H9 (cell line): Measurements from ENCODE around the gene CD93. TPM values are rescaled to one million over a fixed set of nuclear protein-coding genes. Genes with fewer than 3 reads are reported as not detected.

Experiments
- DNase-seq: peaks from one replicate; pipeline ENCODE4 v3.0.0-alpha.2; 2017
- H2AFZ ChIP-seq: one replicate; pipeline ENCODE4 v1.6.1; 2013; ENCODE audit warnings: mild to moderate bottlenecking, low read length, control low read depth, moderate library complexity
- H2AK5ac ChIP-seq: 2 replicates; pipeline ENCODE4 v1.6.1; 2013; ENCODE audit warnings: low read length, control low read depth, mixed read lengths; ENCODE audit not compliant: insufficient read length
- H2BK120ac ChIP-seq: one replicate; pipeline ENCODE4 v1.6.1; 2013; ENCODE audit warnings: low read depth, mild to moderate bottlenecking, low read length, control low read depth, inconsistent platforms; ENCODE audit not compliant: poor library complexity, severe bottlenecking
- H2BK12ac ChIP-seq: 2 replicates; pipeline ENCODE4 v1.6.1; 2013; ENCODE audit warnings: low read length, control low read depth, mixed read lengths, low read depth; ENCODE audit not compliant: insufficient read length
- H2BK15ac ChIP-seq: 2 replicates; pipeline ENCODE4 v1.6.1; 2013; ENCODE audit warnings: low read depth, low read length, control low read depth
- H2BK20ac ChIP-seq: one replicate; pipeline ENCODE4 v1.6.1; 2013; ENCODE audit warnings: low read depth, mild to moderate bottlenecking, low read length, control low read depth, inconsistent platforms; ENCODE audit not compliant: poor library complexity, severe bottlenecking
- H2BK5ac ChIP-seq: 2 replicates; pipeline ENCODE4 v1.6.1; 2013; ENCODE audit warnings: low read length, control low read depth, mixed read lengths; ENCODE audit not compliant: insufficient read length
- H3K14ac ChIP-seq: 2 replicates; pipeline ENCODE4 v1.6.1; 2013; ENCODE audit warnings: low read length, control low read depth; ENCODE audit not compliant: insufficient read depth
- H3K18ac ChIP-seq: 2 replicates; pipeline ENCODE4 v1.6.1; 2013; ENCODE audit warnings: low read depth, mild to moderate bottlenecking, mixed read lengths, low read length, control low read depth; ENCODE audit not compliant: insufficient read length
- H3K23ac ChIP-seq: 2 replicates; pipeline ENCODE4 v1.6.1; 2013; ENCODE audit warnings: low read length, control low read depth, mixed read lengths, low read depth; ENCODE audit not compliant: insufficient read length
- H3K23me2 ChIP-seq: 2 replicates; pipeline ENCODE4 v1.6.1; 2013; ENCODE audit warnings: low read depth, mild to moderate bottlenecking, mixed read lengths, low read length, control low read depth; ENCODE audit not compliant: insufficient read length, poor library complexity, severe bottlenecking
- H3K27ac ChIP-seq: 2 replicates; pipeline ENCODE4 v1.5.1; 2013; ENCODE audit warnings: low read length, control low read depth, mixed read lengths, low read depth; ENCODE audit not compliant: insufficient read length
- H3K27me3 ChIP-seq: 2 replicates; pipeline ENCODE4 v1.6.1; 2013; ENCODE audit warnings: low read length, control low read depth, inconsistent platforms; ENCODE audit not compliant: insufficient read depth
- H3K4ac ChIP-seq: 2 replicates; pipeline ENCODE4 v1.6.1; 2013; ENCODE audit warnings: low read depth, mild to moderate bottlenecking, control low read depth, inconsistent platforms, low read length, moderate library complexity
- H3K4me1 ChIP-seq: 2 replicates; pipeline ENCODE4 v1.6.1; 2013; ENCODE audit warnings: low read length, control low read depth, inconsistent platforms; ENCODE audit not compliant: insufficient read depth
- H3K4me2 ChIP-seq: 2 replicates; pipeline ENCODE4 v1.6.1; 2013; ENCODE audit warnings: low read length, control low read depth, mixed read lengths; ENCODE audit not compliant: insufficient read length, insufficient read depth
- H3K56ac ChIP-seq: 2 replicates; pipeline ENCODE4 v1.6.1; 2013; ENCODE audit warnings: low read depth, mild to moderate bottlenecking, mixed read lengths, low read length, control low read depth; ENCODE audit not compliant: insufficient read length
- H3K79me1 ChIP-seq: 2 replicates; pipeline ENCODE4 v1.6.1; 2013; ENCODE audit warnings: low read depth, mild to moderate bottlenecking, moderate library complexity, low read length, control low read depth, inconsistent platforms; ENCODE audit not compliant: insufficient read depth, poor library complexity, severe bottlenecking
- H3K79me2 ChIP-seq: 2 replicates; pipeline ENCODE4 v1.6.1; 2013; ENCODE audit warnings: low read length, control low read depth, inconsistent platforms; ENCODE audit not compliant: insufficient read depth
- H3K9ac ChIP-seq: 2 replicates; pipeline ENCODE4 v1.6.1; 2013; ENCODE audit warnings: low read length, control low read depth, mixed read lengths; ENCODE audit not compliant: insufficient read length; ENCODE audit errors: extremely low read depth
- H3K9me3 ChIP-seq: one replicate; pipeline ENCODE4 v1.6.1; 2013; ENCODE audit warnings: low read depth, low read length, inconsistent platforms; ENCODE audit not compliant: control insufficient read depth
- H3T11ph ChIP-seq: one replicate; pipeline ENCODE4 v1.6.1; 2013; ENCODE audit warnings: mild to moderate bottlenecking, low read length, control low read depth, inconsistent platforms
- H4K20me1 ChIP-seq: one replicate; pipeline ENCODE4 v1.6.1; 2013; ENCODE audit not compliant: control insufficient read depth, insufficient read length, insufficient read depth
- H4K5ac ChIP-seq: 2 replicates; pipeline ENCODE4 v1.6.1; 2013; ENCODE audit warnings: low read depth, mild to moderate bottlenecking, mixed read lengths, low read length, control low read depth; ENCODE audit not compliant: insufficient read length
- H4K8ac ChIP-seq: replicated peaks from 2 replicates; pipeline ENCODE4 v1.6.1; 2013; ENCODE audit warnings: low read length, control low read depth, mixed read lengths, low read depth; ENCODE audit not compliant: insufficient read length
- H4K91ac ChIP-seq: 2 replicates; pipeline ENCODE4 v1.6.1; 2013; ENCODE audit warnings: low read depth, mild to moderate bottlenecking, moderate library complexity, mixed read lengths, low read length, control low read depth; ENCODE audit not compliant: insufficient read length
- H3K27ac Mint-ChIP-seq, 3 experiments: 2 replicates in 2 of 3; 3 replicates in 1 of 3; pipeline ENCODE4 v1.8.0; 2020 to 2021; ENCODE audit warnings: mixed read lengths in 3 of 3, mild to moderate bottlenecking in 1 of 3, moderate library complexity in 1 of 3
- H3K27me3 Mint-ChIP-seq: 2 replicates; pipeline ENCODE4 v1.8.0; 2021; ENCODE audit warnings: low read depth, mild to moderate bottlenecking, moderate library complexity, mixed read lengths
- H3K36me3 Mint-ChIP-seq, 3 experiments: 2 replicates in 2 of 3; 3 replicates in 1 of 3; pipeline ENCODE4 v1.8.0; 2020 to 2021; ENCODE audit warnings: low read depth in 3 of 3, mixed read lengths in 3 of 3; ENCODE audit not compliant: insufficient read depth in 1 of 3
- H3K4me1 Mint-ChIP-seq, 2 experiments: 2 replicates each; pipeline ENCODE4 v1.8.0; 2020; ENCODE audit warnings: mixed read lengths in 2 of 2
- H3K4me3 Mint-ChIP-seq, 2 experiments: 2 replicates in 1 of 2; 3 replicates in 1 of 2; pipeline ENCODE4 v1.8.0; 2020 to 2021; ENCODE audit warnings: mild to moderate bottlenecking in 2 of 2, mixed read lengths in 2 of 2, moderate library complexity in 1 of 2
- H3K9me3 Mint-ChIP-seq, 2 experiments: 2 replicates in 1 of 2; 3 replicates in 1 of 2; pipeline ENCODE4 v1.8.0; 2020; ENCODE audit warnings: mild to moderate bottlenecking in 2 of 2, mixed read lengths in 2 of 2, moderate library complexity in 1 of 2
- CTCF ChIP-seq: fragments of 200-600 bp; sonication (generic); conservative IDR thresholded peaks from 3 replicates; pipeline ENCODE4 v1.8.0; 2021; ENCODE audit warnings: antibody characterized with exemption, mild to moderate bottlenecking
- WGBS: extraction: QIAGEN DNeasy Blood & Tissue Kit; methylation state at CpG from one replicate; pipeline ENCODE4 v1.1.7; 2013; ENCODE audit warnings: missing lambda C conversion rate, low lambda C conversion rate, mixed read lengths; ENCODE audit not compliant: insufficient read length; ENCODE audit errors: extremely low coverage; 5-methylcytosine and 5-hydroxymethylcytosine counted together
- total RNA-seq: library from RNA; stranded (reverse); gene quantifications from 2 replicates; pipeline ENCODE4 v1.2.1, GENCODE V29; 2021

Gene CD93
- total RNA-seq, 1 experiment from 2014 or later, result not detected

GRCh38 chr20:23084845-23085365 lies 1.2 kb downstream of the CD93 start:
- Histone ChIP-seq H3T11ph (no peak overlapping the region), H2BK120ac (no peak overlapping the region), H2BK12ac (no peak overlapping the region), H2AFZ (no peak overlapping the region), H4K8ac (no peak overlapping the region), H3K14ac (no peak overlapping the region), H2BK5ac (no peak overlapping the region), H3K27me3 (no peaks in the 10 kb centered on the region), H3K56ac (no peak overlapping the region), H2AK5ac (no peak overlapping the region), H3K23ac (no peak overlapping the region), H4K20me1 (no peaks in the 10 kb centered on the region), H3K79me1 (no peaks in the 10 kb centered on the region), H3K4me1 (no peaks in the 10 kb centered on the region), H2BK15ac (no peak overlapping the region), H3K9me3 (no peaks in the 10 kb centered on the region), H3K4ac (no peak overlapping the region), H3K9ac (no peak overlapping the region), H3K4me2 (no peak overlapping the region), H3K23me2 (no peaks in the 10 kb centered on the region), H2BK20ac (no peak overlapping the region), H4K5ac (no peak overlapping the region), H4K91ac (no peak overlapping the region), H3K79me2 (no peaks in the 10 kb centered on the region), H3K18ac (no peak overlapping the region), H3K27ac (no peak overlapping the region)
- Mint-ChIP-seq H3K4me1 (peaks cover 13 to 17% of the 10 kb centered on the region in 2 experiments), H3K27me3 (peaks cover 4% of the 10 kb centered on the region; the same call in 1 of the 2 replicates), H3K36me3 (no peaks in the 10 kb centered on the region), H3K27ac (no peak overlapping the region; a peak in 1 of 7 replicates), H3K4me3 (no peak overlapping the region), H3K9me3 (no peaks in the 10 kb centered on the region)
- no peak for DNase-seq
- WGBS, result no CpG with 5 or more reads among the region's 24 CpGs
- TF ChIP-seq CTCF, result no peak
